SJCRH30 (cell line): ENCODE measurements around the gene GPR183. TPM values are rescaled to one million over a fixed set of nuclear protein-coding genes. Genes with fewer than 3 reads are reported as not detected.
"Not testable (repeated sequence)": the region's sequence is repeated elsewhere in the genome, so short reads cannot be mapped to it uniquely, and the experiment has no call there.

ENCODE experiments used
- DNase-seq, 2 experiments: peaks; one replicate each; pipeline ENCODE4 v3.0.0-alpha.2; 2015 to 2020
- H3K27ac ChIP-seq: fragments of 250-450 bp; sonication (Bioruptor Pico); 2 replicates; pipeline ENCODE4 v1.5.1; 2020; ENCODE audit warnings: mild to moderate bottlenecking, moderate library complexity
- H3K27me3 ChIP-seq: fragments of 250-450 bp; sonication (Bioruptor Pico); 2 replicates; pipeline ENCODE4 v1.5.1; 2020; ENCODE audit warnings: mild to moderate bottlenecking, moderate library complexity
- H3K36me3 ChIP-seq: fragments of 250-450 bp; sonication (Bioruptor Pico); 2 replicates; pipeline ENCODE4 v1.5.1; 2020; ENCODE audit warnings: mild to moderate bottlenecking, moderate library complexity
- H3K4me1 ChIP-seq: fragments of 250-450 bp; sonication (Bioruptor Pico); 2 replicates; pipeline ENCODE4 v1.5.1; 2020; ENCODE audit warnings: mild to moderate bottlenecking, moderate library complexity
- H3K4me3 ChIP-seq: fragments of 250-450 bp; sonication (Bioruptor Pico); 2 replicates; pipeline ENCODE4 v1.5.1; 2020; ENCODE audit warnings: mild to moderate bottlenecking, moderate library complexity
- H3K9me3 ChIP-seq: fragments of 250-450 bp; sonication (Bioruptor Pico); replicated peaks from 2 replicates; pipeline ENCODE4 v1.5.1; 2020; ENCODE audit warnings: mild to moderate bottlenecking, moderate library complexity
- total RNA-seq: library from RNA; depleted of rRNA; stranded (reverse); fragments of >200 nt; shearing (Covaris generic); gene quantifications from 2 replicates; pipeline ENCODE4 v1.2.3, GENCODE V29; 2014; rRNA removed

Gene GPR183
- total RNA-seq, 1 experiment from 2014 or later: not detected

DNA sequence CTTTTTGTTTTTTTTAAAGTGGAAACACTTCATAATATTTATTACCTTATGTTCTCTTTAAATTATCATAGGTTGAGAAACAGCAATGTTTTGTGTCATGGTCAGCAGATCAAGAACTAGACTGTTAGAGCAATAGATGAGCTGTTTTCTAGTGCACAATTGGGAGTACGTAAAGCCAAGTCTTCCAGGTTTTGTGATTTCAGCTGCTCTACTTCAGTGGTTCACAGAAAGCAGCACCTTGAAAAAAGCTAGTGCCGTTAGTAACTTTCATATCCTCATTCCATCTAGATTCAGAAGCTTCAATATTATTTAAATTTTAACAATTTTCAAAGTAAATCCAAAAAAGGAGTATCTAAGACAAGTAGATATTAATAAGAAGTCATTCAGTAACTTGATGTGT is 50.9 kb downstream of the GPR183 start:
- Histone ChIP-seq H3K36me3 (peaks cover 13% of the 10 kb centered on the region), H3K4me3 (no peak overlapping the region), H3K27me3 (no peaks in the 10 kb centered on the region), H3K27ac (no peak overlapping the region), H3K9me3 (no peaks in the 10 kb centered on the region), H3K4me1 (no peaks in the 10 kb centered on the region)
- DNase-seq: no peak

DNA sequence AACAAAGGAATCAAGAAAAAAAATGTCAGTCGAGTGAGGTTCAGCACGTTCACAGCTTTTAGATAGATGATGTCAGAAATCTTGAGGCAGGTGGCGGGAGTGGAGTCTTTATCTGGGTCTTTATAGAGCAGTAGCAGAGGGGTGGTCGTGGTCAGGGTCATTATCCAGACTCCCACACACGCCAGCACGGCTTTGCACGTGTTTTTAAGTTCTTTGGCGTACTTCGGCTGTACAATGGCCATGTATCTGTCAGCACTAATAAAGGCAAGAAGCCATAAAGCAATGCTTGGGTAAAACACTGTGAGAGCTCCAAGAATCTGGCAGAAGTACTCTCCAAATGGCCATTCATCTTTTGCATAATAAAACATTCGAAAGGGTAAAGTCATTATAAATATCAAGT is 51.9 kb downstream of the GPR183 start:
- Histone ChIP-seq H3K27ac (no peak overlapping the region), H3K4me1 (no peaks in the 10 kb centered on the region), H3K4me3 (no peak overlapping the region), H3K9me3 (no peaks in the 10 kb centered on the region), H3K27me3 (no peaks in the 10 kb centered on the region), H3K36me3 (peaks cover 14% of the 10 kb centered on the region)
- no peak for DNase-seq

- no peak for DNase-seq
- H3K4me1 ChIP-seq: no peaks in the 10 kb centered on the region
- no peak overlapping the region for H3K4me3 ChIP-seq
- H3K36me3 ChIP-seq: peaks cover 14% of the 10 kb centered on the region
- no peaks in the 10 kb centered on the region for H3K27me3 ChIP-seq
- no peak overlapping the region for H3K27ac ChIP-seq
- no peaks in the 10 kb centered on the region for H3K9me3 ChIP-seq
Measured at GRCh38 chr13:99254830-99255229, 52.4 kb downstream of the GPR183 start.

- Histone ChIP-seq H3K36me3 (peaks cover 25% of the 10 kb centered on the region), H3K4me1 (no peaks in the 10 kb centered on the region), H3K4me3 (no peak overlapping the region), H3K27ac (no peak overlapping the region), H3K27me3 (no peaks in the 10 kb centered on the region), H3K9me3 (0 out of 2 replicates have a peak, but pooled peaks cover 3% of the 10 kb centered on the region)
- no peak for DNase-seq
Measured at GRCh38 chr13:99251921-99252320, 55.3 kb downstream of the GPR183 start.

GRCh38 chr13:99250982-99251825 is 56.0 kb downstream of the GPR183 start:
- peaks cover 25% of the 10 kb centered on the region for H3K36me3 ChIP-seq
- DNase-seq: no peak
- H3K27me3 ChIP-seq: no peaks in the 10 kb centered on the region
- 0 out of 2 replicates have a peak, but pooled peaks cover 3% of the 10 kb centered on the region for H3K9me3 ChIP-seq
- H3K4me3 ChIP-seq: no peak overlapping the region
- no peaks in the 10 kb centered on the region for H3K4me1 ChIP-seq
- H3K27ac ChIP-seq: no peak overlapping the region

GRCh38 chr13:99249606-99250005 is 57.6 kb downstream of the GPR183 start:
- H3K4me1 ChIP-seq, H3K4me3 ChIP-seq, H3K27ac ChIP-seq, H3K9me3 ChIP-seq, H3K27me3 ChIP-seq, DNase-seq: not testable (repeated sequence)
- peaks cover 18% of the 10 kb centered on the region for H3K36me3 ChIP-seq

DNA sequence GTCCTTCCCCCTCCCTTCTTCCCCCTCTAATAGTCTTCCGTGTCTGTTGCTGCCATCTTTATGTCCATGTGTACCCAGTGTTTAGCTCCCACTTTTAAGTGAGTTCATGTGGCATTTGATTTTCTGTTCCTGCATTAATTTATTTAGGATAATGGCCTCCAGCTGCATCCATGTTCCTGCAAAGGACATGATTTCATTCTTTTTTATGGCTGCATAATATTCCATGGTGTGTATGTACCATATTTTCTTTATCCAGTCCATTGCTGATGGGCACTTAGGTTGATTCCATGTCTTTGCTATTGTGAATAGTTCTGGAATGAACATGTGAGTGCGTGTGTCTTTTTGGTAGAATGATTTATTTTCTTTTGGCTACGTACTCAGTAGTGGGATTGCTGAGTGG is 58.0 kb downstream of the GPR183 start:
- H3K9me3 ChIP-seq, H3K27me3 ChIP-seq, H3K27ac ChIP-seq, H3K4me3 ChIP-seq, H3K4me1 ChIP-seq, DNase-seq: not testable (repeated sequence)
- peaks cover 19% of the 10 kb centered on the region for H3K36me3 ChIP-seq

- Histone ChIP-seq H3K4me3 (no peak overlapping the region), H3K27me3 (no peaks in the 10 kb centered on the region), H3K36me3 (peaks cover 26% of the 10 kb centered on the region), H3K9me3 (0 out of 2 replicates have a peak, but pooled peaks cover 3% of the 10 kb centered on the region), H3K4me1 (no peaks in the 10 kb centered on the region), H3K27ac (no peak overlapping the region)
- DNase-seq: no peak
Measured at GRCh38 chr13:99246100-99246499, 61.1 kb downstream of the GPR183 start.

Other genes starting within 250 kb of the GPR183 start
- gene UBAC2, start 106.5 kb downstream of the GPR183 start, total RNA-seq: 51.3 and 55.6 TPM in 2 replicates
- gene GPR18, start 49.0 kb downstream of the GPR183 start, total RNA-seq: not detected in 2 replicates
- 99.4 and 104 TPM in 2 replicates for gene TM9SF2, start 194.1 kb upstream of the GPR183 start, total RNA-seq